ENCODE data around the gene LTBP1. TPM values are rescaled to one million over a fixed set of nuclear protein-coding genes. Genes with fewer than 3 reads are reported as not detected.

Gene LTBP1
- total and polyA plus RNA-seq, 2 of the 13 experiments (the other 11 are each of a cell fraction or from before 2014, with no cell fraction given), result 0.12 to 0.22 TPM

DNA sequence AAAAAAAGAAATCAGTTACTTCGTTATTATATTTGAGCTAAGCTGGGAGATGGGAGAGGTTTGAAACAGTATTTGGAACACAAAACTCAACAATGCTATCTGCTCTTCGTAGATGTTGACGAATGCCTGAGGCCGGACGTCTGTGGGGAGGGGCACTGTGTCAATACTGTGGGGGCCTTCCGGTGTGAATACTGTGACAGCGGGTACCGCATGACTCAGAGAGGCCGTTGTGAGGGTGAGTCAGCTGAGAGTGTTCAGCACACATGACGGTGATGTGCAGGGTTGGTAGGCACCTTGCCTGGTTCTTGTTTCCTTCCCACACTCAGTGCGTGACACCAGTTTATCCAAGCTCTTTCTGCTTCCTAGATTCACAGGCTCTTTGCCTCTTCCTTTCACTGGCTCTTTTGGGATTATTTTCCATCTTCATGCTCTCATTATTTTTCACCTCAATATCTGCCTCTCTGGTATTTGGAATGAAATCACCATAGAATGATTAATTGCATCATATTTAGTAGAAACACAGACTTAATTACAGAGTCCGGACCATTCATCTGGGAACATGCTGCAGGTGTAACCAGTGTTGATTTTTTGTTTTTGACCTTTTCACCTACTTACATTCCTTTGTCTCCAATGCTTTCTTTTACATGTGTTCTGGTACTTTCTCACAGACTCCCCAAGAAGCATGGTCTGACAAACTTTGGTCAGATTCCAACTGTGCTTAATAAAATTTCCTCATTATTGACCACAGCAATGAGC is 329.1 kb downstream of the LTBP1 start (continued):
- TF ChIP-seq SYNCRIP (IDR thresholded peaks at IDR 0.05; ENCODE audit: insufficient read depth, low read depth, low read length), result no peak
- TF ChIP-seq TARDBP (CRISPR knock-in tag; IDR thresholded peaks at IDR 0.05), result peak; percentile 50; the same call in 1 of the 2 replicates
- no peak for TF ChIP-seq ONECUT2 (CRISPR knock-in tag; IDR thresholded peaks at IDR 0.05)
- no peak for TF ChIP-seq MTERF4 (CRISPR knock-in tag; IDR thresholded peaks at IDR 0.05)
- TF ChIP-seq, protein P1, sequence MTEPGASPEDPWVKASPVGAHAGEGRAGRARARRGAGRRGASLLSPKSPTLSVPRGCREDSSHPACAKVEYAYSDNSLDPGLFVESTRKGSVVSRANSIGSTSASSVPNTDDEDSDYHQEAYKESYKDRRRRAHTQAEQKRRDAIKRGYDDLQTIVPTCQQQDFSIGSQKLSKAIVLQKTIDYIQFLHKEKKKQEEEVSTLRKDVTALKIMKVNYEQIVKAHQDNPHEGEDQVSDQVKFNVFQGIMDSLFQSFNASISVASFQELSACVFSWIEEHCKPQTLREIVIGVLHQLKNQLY (CRISPR knock-in tag; IDR thresholded peaks at IDR 0.05), result no peak
- TF ChIP-seq, protein P2, sequence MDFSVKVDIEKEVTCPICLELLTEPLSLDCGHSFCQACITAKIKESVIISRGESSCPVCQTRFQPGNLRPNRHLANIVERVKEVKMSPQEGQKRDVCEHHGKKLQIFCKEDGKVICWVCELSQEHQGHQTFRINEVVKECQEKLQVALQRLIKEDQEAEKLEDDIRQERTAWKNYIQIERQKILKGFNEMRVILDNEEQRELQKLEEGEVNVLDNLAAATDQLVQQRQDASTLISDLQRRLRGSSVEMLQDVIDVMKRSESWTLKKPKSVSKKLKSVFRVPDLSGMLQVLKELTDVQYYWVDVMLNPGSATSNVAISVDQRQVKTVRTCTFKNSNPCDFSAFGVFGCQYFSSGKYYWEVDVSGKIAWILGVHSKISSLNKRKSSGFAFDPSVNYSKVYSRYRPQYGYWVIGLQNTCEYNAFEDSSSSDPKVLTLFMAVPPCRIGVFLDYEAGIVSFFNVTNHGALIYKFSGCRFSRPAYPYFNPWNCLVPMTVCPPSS (IDR thresholded peaks at IDR 0.05), result no peak
- no peak for TF ChIP-seq HNRNPL (IDR thresholded peaks at IDR 0.05; ENCODE audit: low read depth, low read length)
- TF ChIP-seq POLR2AphosphoS5 (IDR thresholded peaks at IDR 0.05; ENCODE audit: low read depth, low read length), result no peak
- no peak; the same call in 2 of the 3 replicates for TF ChIP-seq MXI1 (IDR thresholded peaks at IDR 0.05; ENCODE audit: borderline replicate concordance, low read depth, low read length)
- peak; percentile 47; the same call in 1 of the 2 replicates for TF ChIP-seq MEIS1 (CRISPR knock-in tag; IDR thresholded peaks at IDR 0.05; ENCODE audit: borderline replicate concordance)
- TF ChIP-seq IKZF1 (IDR thresholded peaks at IDR 0.05), result no peak
- no peak for TF ChIP-seq FLYWCH1 (CRISPR knock-in tag; IDR thresholded peaks at IDR 0.05)
- TF ChIP-seq, protein P3, sequence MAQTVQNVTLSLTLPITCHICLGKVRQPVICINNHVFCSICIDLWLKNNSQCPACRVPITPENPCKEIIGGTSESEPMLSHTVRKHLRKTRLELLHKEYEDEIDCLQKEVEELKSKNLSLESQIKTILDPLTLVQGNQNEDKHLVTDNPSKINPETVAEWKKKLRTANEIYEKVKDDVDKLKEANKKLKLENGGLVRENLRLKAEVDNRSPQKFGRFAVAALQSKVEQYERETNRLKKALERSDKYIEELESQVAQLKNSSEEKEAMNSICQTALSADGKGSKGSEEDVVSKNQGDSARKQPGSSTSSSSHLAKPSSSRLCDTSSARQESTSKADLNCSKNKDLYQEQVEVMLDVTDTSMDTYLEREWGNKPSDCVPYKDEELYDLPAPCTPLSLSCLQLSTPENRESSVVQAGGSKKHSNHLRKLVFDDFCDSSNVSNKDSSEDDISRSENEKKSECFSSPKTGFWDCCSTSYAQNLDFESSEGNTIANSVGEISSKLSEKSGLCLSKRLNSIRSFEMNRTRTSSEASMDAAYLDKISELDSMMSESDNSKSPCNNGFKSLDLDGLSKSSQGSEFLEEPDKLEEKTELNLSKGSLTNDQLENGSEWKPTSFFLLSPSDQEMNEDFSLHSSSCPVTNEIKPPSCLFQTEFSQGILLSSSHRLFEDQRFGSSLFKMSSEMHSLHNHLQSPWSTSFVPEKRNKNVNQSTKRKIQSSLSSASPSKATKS (CRISPR knock-in tag; IDR thresholded peaks at IDR 0.05), result no peak
- TF ChIP-seq, protein P4, sequence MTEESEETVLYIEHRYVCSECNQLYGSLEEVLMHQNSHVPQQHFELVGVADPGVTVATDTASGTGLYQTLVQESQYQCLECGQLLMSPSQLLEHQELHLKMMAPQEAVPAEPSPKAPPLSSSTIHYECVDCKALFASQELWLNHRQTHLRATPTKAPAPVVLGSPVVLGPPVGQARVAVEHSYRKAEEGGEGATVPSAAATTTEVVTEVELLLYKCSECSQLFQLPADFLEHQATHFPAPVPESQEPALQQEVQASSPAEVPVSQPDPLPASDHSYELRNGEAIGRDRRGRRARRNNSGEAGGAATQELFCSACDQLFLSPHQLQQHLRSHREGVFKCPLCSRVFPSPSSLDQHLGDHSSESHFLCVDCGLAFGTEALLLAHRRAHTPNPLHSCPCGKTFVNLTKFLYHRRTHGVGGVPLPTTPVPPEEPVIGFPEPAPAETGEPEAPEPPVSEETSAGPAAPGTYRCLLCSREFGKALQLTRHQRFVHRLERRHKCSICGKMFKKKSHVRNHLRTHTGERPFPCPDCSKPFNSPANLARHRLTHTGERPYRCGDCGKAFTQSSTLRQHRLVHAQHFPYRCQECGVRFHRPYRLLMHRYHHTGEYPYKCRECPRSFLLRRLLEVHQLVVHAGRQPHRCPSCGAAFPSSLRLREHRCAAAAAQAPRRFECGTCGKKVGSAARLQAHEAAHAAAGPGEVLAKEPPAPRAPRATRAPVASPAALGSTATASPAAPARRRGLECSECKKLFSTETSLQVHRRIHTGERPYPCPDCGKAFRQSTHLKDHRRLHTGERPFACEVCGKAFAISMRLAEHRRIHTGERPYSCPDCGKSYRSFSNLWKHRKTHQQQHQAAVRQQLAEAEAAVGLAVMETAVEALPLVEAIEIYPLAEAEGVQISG (CRISPR knock-in tag; IDR thresholded peaks at IDR 0.05), result no peak
- peak; percentile 78; the same call in 1 of the 2 replicates for TF ChIP-seq FOXO1 (CRISPR knock-in tag; IDR thresholded peaks at IDR 0.05)
- no peak for TF ChIP-seq ZNF292 (CRISPR knock-in tag; IDR thresholded peaks at IDR 0.05; ENCODE audit: borderline replicate concordance, low read depth)
- TF ChIP-seq ZNF644 (CRISPR knock-in tag; IDR thresholded peaks at IDR 0.05; ENCODE audit: low read depth), result no peak
- TF ChIP-seq TBL1XR1 (IDR thresholded peaks at IDR 0.05; ENCODE audit: borderline replicate concordance, low read length, partially characterized antibody), result no peak
- TF ChIP-seq AHR (CRISPR knock-in tag; IDR thresholded peaks at IDR 0.05), result no peak
- TF ChIP-seq GPN1 (CRISPR knock-in tag; IDR thresholded peaks at IDR 0.05; ENCODE audit: borderline replicate concordance), result no peak
- 0 out of 2 replicates have a peak, but pooled peaks have one; percentile 40 for TF ChIP-seq ARNTL (CRISPR knock-in tag; IDR thresholded peaks at IDR 0.05)
- TF ChIP-seq REPIN1 (CRISPR knock-in tag; IDR thresholded peaks at IDR 0.05; ENCODE audit: borderline replicate concordance, low read depth), result no peak
- no peak for TF ChIP-seq SPEN (CRISPR knock-in tag; IDR thresholded peaks at IDR 0.05; ENCODE audit: low read depth)

Data from HepG2 (cell line).